Right lobe of liver (tissue), 4 donors: Measurements from ENCODE around the gene IFNG-AS1.

Experiments used
- POLR2A ChIP-seq: fragments of 450-650 bp; IDR thresholded peaks from one replicate; pipeline ENCODE4 v1.6.1; 2017; ENCODE audit warnings: antibody characterized with exemption, mild to moderate bottlenecking
- TF ChIP-seq, protein P1 (sequence below), 4 donors: fragments of 200-600 bp in 3 of 4; fragments of 450-650 bp in 1 of 4; IDR thresholded peaks; one replicate each; pipeline versions ENCODE4 v1.5.1 to v1.8.0; 2016 to 2022; ENCODE audit warnings: antibody characterized with exemption in 4 of 4, mild to moderate bottlenecking in 2 of 4
- donor health status: DM: no; HTN: no; CAD: no.
- donor health status: DM: no; HTN: no; CAD: no.
- donor health status: DM: no; HTN: yes; CAD: no.

DNA sequence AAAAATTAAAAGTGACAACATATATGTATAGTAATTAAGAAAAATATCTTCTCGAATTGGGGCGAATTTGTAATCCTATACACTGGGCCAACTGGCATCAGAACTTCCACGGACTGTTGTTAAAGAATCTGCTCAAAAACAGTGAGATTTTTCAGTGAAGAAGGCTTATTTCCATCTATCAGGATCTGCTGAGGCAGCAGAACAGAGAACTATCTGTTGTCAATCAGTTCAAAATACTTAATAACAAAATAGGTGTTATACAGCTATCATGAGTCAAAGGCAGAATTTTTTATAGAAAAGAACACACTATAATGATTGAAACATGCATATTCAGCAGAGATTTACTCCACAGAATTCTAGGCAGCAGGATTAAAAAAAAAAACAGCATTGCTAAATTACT is 41.9 kb downstream of the IFNG-AS1 start:
- TF ChIP-seq, protein P1, sequence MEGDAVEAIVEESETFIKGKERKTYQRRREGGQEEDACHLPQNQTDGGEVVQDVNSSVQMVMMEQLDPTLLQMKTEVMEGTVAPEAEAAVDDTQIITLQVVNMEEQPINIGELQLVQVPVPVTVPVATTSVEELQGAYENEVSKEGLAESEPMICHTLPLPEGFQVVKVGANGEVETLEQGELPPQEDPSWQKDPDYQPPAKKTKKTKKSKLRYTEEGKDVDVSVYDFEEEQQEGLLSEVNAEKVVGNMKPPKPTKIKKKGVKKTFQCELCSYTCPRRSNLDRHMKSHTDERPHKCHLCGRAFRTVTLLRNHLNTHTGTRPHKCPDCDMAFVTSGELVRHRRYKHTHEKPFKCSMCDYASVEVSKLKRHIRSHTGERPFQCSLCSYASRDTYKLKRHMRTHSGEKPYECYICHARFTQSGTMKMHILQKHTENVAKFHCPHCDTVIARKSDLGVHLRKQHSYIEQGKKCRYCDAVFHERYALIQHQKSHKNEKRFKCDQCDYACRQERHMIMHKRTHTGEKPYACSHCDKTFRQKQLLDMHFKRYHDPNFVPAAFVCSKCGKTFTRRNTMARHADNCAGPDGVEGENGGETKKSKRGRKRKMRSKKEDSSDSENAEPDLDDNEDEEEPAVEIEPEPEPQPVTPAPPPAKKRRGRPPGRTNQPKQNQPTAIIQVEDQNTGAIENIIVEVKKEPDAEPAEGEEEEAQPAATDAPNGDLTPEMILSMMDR (IDR thresholded peaks at IDR 0.05): no peak
- TF ChIP-seq POLR2A: no peak
